HG03521 (cell line): ENCODE measurements around the gene VKORC1.

Experiments used
- ATAC-seq: cut with Tn5 transposase; IDR thresholded peaks from one replicate; pipeline ENCODE4 v1.9.1; 2021; ENCODE audit warnings: mild to moderate bottlenecking, moderate library complexity; ENCODE audit not compliant: unreplicated experiment

VKORC1 gene

DNA sequence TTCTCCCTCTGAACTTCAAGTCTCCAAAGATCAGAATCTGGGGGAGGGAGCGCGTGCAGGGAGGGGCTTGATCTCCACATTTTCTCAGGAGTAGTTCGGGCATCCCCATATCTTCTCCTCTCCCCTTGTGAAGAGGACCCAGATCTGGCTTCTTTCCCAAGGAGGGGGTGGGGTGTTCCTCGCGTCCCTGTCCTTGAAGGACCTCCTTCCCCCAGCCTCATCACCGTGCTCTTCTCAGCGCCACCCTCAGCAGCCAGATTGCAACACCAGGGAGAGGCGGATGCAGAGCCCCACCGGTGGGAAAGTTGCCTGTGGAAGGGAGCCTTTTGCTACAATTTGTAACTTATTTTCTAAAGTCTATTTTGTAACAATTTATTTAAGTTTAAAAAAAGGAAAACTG, 11.5 kb downstream of the VKORC1 start:
- no peak for ATAC-seq

DNA sequence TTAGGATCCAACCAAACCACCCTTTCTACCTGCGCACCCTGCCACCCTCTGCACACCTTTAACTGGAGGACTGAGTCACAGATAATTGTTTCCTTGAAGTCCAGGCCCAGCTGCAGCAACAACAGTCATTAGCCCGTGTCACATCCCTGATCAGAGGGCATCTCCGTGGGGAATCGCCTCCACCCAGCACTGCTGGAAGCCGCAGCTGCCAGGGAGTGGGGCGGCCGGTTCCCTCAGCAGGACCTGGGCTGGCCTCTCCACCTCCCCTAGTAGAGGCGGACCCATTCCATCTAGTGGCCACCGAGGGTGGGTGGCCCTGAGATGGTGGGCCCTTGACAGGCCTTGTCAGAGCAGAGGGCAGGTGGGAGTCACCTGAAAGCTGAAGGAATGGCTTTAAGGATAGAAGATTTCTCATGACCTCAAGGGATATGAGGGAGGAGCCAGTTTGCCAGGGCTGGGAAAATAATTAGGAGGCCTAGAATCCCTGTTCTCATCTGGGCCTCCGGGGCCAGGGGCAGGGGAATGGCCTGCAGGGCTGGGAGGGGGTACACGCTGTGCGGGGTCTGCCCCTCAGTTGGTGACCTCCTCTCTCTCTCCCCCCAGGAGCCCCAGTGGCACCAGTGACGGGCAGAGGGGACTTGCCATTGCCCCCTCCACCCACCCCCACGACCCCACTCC, 12.1 kb downstream of the VKORC1 start:
- ATAC-seq = no peak

DNA sequence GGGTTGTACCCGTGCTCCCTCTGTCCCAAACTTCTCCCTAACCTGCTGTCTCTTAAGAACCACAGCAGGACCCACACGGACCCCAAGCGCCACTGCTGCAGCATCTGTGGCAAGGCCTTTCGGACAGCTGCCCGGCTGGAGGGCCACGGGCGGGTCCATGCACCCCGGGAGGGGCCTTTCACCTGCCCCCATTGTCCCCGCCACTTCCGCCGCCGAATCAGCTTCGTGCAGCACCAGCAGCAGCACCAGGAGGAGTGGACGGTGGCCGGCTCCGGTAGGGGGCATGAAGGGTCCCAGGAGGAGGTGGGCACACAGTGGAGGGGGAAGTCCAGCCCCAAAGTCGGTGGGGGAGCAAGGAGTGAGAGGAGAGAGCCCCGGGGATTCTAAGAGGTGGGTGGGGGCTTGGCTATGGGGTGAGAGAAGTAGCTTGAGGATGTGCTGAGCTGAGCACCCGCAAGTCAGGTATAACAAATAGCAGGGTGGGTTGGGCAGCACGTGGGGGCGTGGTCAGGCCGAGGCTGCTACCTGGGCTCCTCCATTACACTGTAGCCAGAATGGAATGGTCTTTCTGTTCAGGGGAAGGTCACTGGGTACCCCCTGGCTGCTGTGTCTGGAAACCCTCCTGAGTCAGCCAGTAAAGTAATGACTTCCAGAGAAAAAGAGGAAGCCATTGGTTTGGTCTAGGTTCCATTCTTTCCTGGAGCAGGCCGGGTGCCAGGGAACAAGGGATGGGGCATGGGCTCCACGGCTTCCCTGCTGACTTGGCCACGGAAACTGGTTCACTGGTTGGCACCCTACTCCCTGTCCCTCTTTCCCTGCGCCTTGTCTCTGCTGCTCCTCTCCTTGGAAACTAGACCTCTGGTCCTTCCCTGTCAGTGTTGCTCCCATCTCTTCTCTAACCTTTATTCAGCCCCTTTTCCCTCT, 12.9 kb downstream of the VKORC1 start:
- ATAC-seq = no peak

DNA sequence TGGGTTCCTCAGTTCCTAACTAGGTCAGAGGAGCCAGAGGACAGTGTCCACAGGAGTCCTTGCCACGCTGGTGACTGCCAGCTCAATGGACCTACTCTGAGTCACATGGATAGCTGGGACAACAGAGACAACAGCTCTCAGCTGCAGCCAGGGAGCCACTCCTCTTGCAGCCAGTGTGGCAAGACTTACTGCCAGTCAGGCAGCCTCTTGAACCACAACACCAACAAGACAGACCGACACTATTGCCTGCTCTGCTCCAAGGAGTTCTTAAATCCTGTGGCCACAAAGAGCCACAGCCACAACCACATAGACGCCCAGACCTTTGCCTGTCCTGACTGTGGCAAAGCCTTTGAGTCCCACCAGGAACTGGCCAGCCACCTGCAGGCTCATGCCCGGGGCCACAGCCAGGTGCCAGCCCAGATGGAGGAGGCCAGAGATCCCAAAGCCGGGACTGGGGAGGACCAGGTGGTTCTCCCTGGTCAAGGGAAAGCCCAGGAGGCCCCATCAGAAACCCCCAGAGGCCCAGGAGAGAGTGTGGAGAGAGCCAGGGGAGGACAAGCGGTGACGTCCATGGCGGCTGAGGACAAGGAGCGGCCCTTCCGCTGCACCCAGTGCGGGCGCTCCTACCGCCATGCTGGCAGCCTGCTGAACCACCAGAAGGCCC, 13.7 kb downstream of the VKORC1 start:
- no peak for ATAC-seq

DNA sequence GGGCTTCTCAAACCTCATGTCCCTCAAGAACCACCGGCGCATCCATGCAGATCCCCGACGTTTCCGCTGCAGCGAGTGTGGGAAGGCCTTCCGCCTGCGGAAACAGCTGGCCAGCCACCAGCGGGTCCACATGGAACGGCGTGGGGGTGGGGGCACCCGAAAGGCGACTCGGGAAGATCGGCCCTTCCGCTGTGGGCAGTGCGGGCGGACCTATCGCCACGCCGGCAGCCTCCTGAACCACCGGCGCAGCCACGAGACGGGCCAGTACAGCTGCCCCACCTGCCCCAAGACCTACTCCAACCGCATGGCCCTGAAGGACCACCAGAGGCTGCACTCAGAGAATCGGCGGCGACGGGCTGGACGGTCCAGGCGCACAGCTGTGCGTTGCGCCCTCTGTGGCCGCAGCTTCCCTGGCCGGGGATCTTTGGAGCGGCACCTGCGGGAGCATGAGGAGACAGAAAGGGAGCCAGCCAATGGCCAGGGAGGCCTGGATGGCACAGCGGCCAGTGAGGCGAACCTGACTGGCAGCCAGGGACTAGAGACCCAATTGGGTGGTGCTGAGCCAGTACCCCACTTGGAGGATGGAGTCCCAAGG, 14.5 kb downstream of the VKORC1 start:
- ATAC-seq = no peak

DNA sequence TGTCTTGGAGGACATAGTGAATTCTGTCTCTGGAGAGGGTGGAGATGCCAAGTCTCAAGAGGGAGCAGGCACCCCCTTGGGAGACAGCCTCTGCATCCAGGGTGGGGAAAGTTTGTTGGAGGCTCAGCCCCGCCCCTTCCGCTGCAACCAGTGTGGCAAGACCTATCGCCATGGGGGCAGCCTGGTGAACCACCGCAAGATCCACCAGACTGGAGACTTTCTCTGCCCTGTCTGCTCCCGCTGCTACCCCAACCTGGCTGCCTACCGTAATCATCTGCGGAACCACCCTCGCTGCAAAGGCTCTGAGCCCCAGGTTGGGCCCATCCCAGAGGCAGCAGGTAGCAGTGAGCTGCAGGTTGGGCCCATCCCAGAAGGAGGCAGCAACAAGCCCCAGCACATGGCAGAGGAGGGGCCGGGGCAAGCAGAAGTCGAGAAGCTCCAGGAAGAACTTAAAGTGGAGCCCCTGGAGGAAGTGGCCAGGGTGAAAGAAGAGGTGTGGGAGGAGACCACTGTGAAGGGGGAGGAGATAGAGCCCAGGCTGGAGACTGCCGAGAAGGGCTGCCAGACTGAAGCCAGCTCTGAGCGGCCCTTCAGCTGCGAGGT, 15.2 kb downstream of the VKORC1 start:
- no peak for ATAC-seq

DNA sequence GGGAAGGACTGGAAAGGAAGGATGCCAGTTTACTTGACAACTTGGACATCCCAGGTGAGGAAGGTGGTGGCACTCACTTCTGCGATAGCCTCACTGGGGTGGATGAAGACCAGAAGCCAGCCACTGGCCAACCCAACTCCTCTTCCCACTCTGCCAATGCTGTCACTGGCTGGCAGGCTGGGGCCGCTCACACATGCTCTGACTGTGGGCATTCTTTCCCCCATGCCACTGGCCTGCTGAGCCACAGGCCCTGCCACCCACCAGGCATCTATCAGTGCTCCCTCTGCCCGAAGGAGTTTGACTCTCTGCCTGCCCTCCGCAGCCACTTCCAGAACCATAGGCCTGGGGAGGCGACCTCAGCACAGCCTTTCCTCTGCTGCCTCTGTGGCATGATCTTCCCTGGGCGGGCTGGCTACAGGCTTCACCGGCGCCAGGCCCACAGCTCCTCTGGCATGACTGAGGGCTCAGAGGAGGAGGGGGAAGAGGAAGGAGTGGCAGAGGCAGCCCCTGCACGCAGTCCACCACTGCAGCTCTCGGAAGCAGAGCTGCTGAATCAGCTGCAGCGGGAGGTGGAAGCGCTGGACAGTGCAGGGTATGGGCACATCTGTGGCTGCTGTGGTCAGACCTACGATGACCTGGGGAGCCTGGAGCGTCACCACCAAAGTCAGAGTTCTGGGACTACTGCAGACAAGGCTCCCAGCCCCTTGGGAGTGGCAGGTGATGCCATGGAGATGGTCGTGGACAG, 15.8 kb downstream of the VKORC1 start:
- ATAC-seq = no peak

DNA sequence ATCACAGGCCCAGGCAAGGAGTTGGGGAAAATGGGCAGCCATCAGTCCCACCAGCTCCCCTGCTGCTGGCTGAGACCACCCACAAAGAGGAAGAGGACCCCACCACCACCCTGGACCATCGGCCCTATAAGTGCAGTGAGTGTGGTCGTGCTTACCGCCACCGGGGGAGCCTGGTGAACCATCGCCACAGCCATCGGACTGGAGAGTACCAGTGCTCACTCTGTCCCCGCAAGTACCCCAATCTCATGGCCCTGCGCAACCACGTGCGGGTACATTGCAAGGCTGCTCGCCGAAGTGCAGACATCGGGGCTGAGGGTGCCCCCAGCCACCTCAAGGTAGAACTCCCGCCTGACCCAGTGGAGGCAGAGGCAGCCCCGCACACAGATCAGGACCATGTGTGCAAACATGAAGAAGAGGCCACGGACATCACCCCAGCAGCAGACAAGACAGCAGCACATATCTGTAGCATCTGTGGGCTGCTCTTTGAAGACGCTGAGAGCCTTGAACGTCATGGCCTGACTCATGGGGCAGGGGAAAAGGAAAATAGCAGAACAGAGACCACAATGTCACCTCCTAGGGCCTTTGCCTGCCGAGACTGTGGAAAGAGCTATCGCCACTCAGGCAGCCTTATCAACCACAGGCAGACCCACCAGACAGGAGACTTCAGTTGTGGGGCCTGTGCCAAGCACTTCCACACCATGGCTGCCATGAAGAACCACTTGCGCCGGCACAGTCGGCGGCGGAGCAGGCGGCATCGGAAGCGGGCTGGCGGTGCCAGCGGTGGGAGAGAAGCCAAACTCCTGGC, 16.8 kb downstream of the VKORC1 start:
- no peak for ATAC-seq

DNA sequence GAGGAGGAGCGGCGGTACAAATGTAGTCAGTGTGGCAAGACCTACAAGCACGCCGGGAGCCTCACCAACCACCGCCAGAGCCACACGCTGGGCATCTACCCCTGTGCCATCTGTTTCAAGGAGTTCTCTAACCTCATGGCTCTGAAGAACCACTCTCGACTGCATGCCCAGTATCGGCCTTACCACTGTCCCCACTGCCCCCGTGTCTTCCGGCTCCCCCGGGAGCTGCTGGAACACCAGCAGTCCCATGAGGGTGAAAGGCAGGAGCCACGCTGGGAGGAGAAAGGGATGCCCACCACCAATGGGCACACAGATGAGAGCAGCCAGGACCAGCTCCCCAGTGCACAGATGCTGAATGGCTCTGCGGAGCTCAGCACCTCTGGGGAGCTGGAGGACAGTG, 17.6 kb downstream of the VKORC1 start:
- no peak for ATAC-seq

DNA sequence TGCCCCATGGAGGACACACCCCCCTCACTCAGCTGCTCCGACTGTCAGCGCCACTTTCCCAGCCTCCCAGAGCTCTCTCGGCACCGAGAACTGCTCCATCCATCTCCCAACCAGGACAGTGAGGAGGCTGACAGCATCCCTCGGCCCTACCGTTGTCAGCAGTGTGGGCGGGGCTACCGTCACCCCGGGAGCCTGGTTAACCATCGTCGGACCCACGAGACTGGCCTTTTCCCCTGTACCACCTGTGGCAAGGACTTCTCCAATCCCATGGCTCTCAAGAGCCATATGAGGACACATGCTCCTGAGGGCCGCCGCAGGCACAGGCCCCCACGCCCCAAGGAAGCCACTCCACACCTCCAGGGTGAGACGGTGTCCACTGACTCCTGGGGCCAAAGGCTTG, 18.3 kb downstream of the VKORC1 start:
- no peak for ATAC-seq

DNA sequence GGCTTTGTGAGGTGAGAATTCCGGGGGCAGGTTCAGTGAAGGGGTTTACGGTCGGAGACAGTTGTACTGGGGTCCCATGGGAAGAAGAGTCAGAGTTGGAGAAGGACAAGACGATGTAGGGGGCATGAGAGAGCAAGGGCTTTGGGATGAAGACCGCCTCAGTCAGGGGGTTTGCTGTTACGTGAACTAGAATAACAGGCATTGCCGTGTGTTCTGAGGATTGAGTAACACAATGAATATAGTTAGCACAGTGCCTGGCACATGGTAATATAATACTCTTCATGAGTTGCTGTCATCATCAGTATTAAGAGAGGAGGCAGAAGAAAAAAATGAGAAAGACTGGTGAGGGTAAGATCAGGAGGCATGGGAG, 19.8 kb downstream of the VKORC1 start:
- ATAC-seq = no peak

DNA sequence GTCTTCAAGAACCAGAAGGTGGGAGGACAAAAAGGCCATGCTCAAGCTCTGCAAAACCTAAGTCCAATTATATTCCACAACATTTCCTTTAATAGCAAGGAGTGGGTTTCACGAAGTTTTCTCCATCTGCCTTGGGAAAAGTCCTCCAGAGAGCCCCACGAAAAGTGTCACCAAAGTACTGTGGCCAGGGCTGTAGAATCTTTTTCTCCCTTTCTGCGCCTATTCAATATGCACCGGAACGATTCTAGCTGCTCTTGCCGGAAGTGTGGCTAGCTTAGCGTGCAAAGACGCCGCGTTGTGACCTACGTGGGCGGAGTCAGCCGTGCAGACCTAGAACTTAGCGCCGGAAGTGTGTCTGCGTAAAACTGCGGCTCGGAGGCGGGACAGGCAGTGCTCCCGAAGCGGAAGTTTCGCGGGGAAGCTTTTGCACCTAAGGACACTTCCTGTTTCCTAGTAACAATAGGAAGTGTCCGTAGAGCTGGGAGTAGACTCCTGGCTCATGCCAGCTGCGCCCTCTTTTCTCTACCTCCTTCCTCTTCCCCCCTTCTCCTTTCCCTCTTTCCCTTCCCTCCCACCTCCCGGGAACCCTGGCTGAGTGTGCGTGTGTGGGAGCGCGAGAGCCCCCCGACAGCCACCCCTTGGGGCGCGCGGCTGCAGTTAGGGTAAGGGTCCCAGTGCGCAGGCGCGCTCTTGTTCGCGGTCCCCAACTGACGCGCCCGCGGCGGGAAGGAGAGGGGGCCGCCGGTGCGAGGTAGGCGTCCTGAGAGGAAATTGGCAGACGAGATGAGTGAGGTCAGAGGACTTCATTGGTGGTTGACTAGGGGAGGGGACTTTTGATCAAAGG, 20.4 kb downstream of the VKORC1 start, which contains the start of the genes ZNF646 and ZNF668:
TSS of gene ZNF646 (plus strand) at position 453 of the 844 bp plus-strand sequence. CDS start 1,903 bp downstream, outside the sequence.
TSS of gene ZNF668 (minus strand) at position 271 of the 844 bp plus-strand sequence. CDS start 9,781 bp downstream, outside the sequence.
- ATAC-seq = peak; percentile 61

DNA sequence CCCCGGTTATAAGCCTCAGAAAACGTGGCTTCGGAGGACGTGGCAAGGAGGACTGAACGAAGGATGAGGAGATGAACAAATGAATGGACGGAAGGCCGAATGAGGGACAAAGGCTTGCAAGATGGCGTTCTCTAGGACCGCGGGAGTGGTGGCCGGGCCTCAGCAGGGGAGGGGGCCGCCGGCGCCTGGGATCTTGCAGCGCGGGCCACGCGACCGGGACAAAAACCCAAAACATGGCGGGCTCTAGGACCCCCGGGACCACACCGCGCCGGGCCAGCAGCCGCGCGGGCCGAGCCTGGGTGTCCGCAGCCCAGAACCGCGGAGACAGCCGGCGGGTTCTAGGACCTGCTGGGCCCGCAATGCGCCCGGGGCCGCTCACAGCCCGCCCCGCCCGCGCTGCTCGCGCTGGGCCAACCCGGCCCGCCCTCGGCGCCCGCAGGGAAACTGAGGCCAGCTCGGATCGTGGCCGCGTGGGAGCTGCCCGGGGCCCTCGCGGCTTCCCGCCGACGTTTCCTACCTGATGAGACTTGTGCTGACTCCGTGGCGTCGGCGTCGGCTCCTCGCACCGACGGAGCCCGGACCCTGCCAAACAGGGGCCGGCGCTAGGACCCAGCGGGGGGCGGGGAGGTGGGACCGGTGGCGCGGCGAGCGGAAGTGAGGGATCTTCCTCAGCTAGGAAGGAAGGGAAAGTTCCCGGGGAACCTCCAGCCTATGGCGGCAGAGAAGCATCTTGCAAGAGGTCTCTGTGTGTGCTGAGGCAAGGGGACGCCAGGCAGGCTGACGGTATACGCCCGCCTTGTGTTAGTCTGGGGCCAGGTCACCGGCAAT, 21.2 kb downstream of the VKORC1 start:
- ATAC-seq = peak; percentile 46

DNA sequence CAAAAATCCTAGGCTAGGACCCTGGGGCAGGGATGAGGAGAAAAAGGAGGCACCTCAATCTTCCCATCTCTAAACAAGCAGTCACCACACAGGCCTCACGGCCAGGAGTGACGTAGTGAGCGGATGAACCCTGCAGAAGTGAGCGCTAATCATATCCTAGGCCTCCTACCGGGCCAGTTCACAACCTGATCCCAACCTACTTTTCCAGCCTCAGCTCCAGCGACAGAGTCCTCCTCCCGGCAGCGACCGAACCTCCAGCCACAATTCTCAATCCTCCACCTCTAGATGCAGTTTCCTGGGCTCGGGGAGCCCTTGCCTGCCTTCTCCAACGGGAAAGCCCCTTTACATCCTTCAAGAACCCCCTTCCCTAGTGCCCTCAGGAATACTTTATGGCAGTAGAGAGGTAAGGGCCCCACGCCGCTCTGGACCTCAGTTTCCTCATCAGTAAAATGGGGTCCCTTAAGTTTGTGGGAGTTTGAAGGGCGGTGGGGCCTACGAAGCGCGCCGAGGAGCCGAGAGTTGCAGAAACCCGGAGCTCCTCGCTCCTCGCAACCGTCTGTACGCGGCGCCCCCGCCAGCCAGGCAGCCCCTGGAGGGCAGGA, 22.0 kb downstream of the VKORC1 start:
- ATAC-seq = peak; percentile 4

DNA sequence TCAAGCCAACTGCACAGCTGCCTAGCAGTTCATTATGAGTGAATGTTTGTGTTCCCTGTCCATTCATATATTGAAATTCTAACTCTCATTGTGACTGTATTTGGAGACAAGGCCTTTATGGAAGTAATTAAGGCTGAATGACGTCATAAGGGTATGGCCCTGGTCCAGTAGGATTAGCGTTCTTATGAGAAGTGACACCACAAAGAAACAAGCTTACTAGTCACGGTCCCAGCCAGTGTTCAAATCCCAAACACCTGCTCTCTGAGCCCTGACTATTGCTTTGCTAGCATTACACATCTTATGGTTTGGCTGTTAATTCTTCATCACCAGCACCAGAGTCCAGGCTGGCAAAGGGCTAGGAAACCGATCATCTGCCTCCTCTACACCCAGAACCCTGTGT, 22.7 kb downstream of the VKORC1 start:
- no peak for ATAC-seq

DNA sequence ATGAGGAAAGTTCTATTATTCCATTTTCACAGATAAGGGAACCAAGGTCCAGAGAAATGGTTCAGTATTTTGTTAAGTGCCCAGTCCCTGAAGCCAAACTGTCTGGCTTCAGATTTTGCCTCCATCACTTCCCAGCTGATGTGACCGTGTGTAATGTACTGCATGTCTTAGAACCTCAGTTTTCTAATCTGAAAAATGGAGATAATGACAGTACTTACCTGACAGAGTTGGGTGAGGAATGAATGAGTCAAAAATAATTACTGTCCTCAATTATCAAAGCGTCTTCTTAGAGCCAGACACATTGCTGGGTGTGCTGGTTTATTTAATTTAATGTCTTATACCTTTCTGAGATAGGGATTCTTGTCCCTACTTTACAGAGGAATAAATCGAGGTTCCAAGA, 27.3 kb downstream of the VKORC1 start:
- no peak for ATAC-seq

DNA sequence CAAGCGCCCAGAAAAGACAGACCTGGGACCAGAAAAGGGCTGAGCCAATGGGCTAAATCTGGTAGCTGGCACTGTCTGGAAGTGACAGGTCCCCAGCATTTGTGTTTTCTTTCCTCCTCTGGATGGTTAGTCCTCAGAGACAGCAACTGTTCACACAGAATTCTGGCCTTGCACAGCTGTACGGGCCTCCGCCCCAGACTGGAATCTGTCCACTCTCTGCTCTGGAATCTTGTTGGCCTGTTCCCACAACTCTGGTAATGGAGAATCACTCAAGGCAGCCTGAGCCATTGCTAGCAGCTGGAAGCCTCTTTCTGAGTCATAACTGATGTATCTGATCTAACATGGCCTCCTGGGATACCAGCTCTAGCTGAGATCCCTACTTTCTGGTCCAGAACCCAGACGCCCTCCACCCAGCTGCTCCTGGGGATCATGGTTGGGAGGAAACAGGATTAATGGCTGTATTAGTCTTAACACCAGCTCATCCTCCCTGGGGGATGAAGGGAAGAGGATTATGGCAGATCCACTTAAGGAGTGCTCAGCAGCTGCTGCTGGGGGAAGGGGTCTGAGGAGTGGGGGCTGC, 29.6 kb downstream of the VKORC1 start:
- no peak for ATAC-seq
